Measurements from ENCODE around the gene STK32C. TPM values are rescaled to one million over a fixed set of nuclear protein-coding genes. Genes with fewer than 3 reads are reported as not detected.
A peak's percentile ranks its signal among the peaks of the same experiment; 100 is the strongest.
"Not testable (repeated sequence)": the region's sequence is repeated elsewhere in the genome, so short reads cannot be mapped to it uniquely, and the experiment has no call there.

STK32C gene
- total RNA-seq, 1 donor from 2014 or later = 69.2 TPM

GRCh38 chr10:132269266-132270230, 38.2 kb downstream of the STK32C start:
- H3K4me1 Mint-ChIP-seq (ENCODE audit: low read depth, unreplicated experiment) = peaks cover 43% of the 10 kb centered on the region
- peaks cover 19% of the 10 kb centered on the region for H3K9me3 Mint-ChIP-seq (ENCODE audit: unreplicated experiment)
- peaks cover 5% of the 10 kb centered on the region for H3K36me3 Mint-ChIP-seq (ENCODE audit: unreplicated experiment)
- H3K27me3 Mint-ChIP-seq (ENCODE audit: unreplicated experiment) = peaks cover 22% of the 10 kb centered on the region
- H3K4me3 Mint-ChIP-seq (ENCODE audit: unreplicated experiment) = peak overlapping the region; percentile 26
- peak; percentile 63 for DNase-seq
- H3K27ac Mint-ChIP-seq (ENCODE audit: unreplicated experiment) = peak overlapping the region; percentile 34
- no peak for TF ChIP-seq CTCF (IDR thresholded peaks at IDR 0.05; ENCODE audit: partially characterized antibody, unreplicated experiment)

- H3K36me3 Mint-ChIP-seq (ENCODE audit: unreplicated experiment); H3K27ac Mint-ChIP-seq (ENCODE audit: unreplicated experiment); DNase-seq: not testable (repeated sequence)
- peaks cover 15% of the 10 kb centered on the region for H3K9me3 Mint-ChIP-seq (ENCODE audit: unreplicated experiment)
- H3K4me1 Mint-ChIP-seq (ENCODE audit: low read depth, unreplicated experiment) = peaks cover 43% of the 10 kb centered on the region
- H3K4me3 Mint-ChIP-seq (ENCODE audit: unreplicated experiment) = peak overlapping the region; percentile 74
- H3K27me3 Mint-ChIP-seq (ENCODE audit: unreplicated experiment) = peaks cover 21% of the 10 kb centered on the region
Observed at GRCh38 chr10:132267916-132268315, 39.8 kb downstream of the STK32C start.

- no peak overlapping the region for H3K27ac Mint-ChIP-seq (ENCODE audit: unreplicated experiment)
- H3K9me3 Mint-ChIP-seq (ENCODE audit: unreplicated experiment) = peaks cover 15% of the 10 kb centered on the region
Observed at GRCh38 chr10:132266594-132267161, 41.1 kb downstream of the STK32C start.

GRCh38 chr10:132265890-132266496, 41.8 kb downstream of the STK32C start:
- Mint-ChIP-seq H3K4me3 (ENCODE audit: unreplicated experiment) (no peak overlapping the region), H3K27me3 (ENCODE audit: unreplicated experiment) (peaks cover 18% of the 10 kb centered on the region), H3K27ac (ENCODE audit: unreplicated experiment) (no peak overlapping the region), H3K4me1 (ENCODE audit: low read depth, unreplicated experiment) (peaks cover 41% of the 10 kb centered on the region), H3K9me3 (ENCODE audit: unreplicated experiment) (peaks cover 15% of the 10 kb centered on the region), H3K36me3 (ENCODE audit: unreplicated experiment) (no peaks in the 10 kb centered on the region)
- no peak for TF ChIP-seq CTCF (IDR thresholded peaks at IDR 0.05; ENCODE audit: partially characterized antibody, unreplicated experiment)
- DNase-seq = no peak

More at GRCh38 chr10:132266594-132267161, 41.1 kb downstream of the STK32C start:
- H3K4me3 Mint-ChIP-seq (ENCODE audit: unreplicated experiment) = no peak overlapping the region
- peak; percentile 23 for DNase-seq
- H3K4me1 Mint-ChIP-seq (ENCODE audit: low read depth, unreplicated experiment) = peaks cover 38% of the 10 kb centered on the region
- no peaks in the 10 kb centered on the region for H3K36me3 Mint-ChIP-seq (ENCODE audit: unreplicated experiment)
- no peak for TF ChIP-seq CTCF (IDR thresholded peaks at IDR 0.05; ENCODE audit: partially characterized antibody, unreplicated experiment)
- H3K27me3 Mint-ChIP-seq (ENCODE audit: unreplicated experiment) = peaks cover 18% of the 10 kb centered on the region

GRCh38 chr10:132264966-132265889, 42.5 kb downstream of the STK32C start:
- H3K27me3 Mint-ChIP-seq (ENCODE audit: unreplicated experiment) = peaks cover 18% of the 10 kb centered on the region
- no peak overlapping the region for H3K4me3 Mint-ChIP-seq (ENCODE audit: unreplicated experiment)
- H3K4me1 Mint-ChIP-seq (ENCODE audit: low read depth, unreplicated experiment) = peaks cover 42% of the 10 kb centered on the region
- H3K27ac Mint-ChIP-seq (ENCODE audit: unreplicated experiment) = peak overlapping the region; percentile 55
- DNase-seq = peak; percentile 27
- TF ChIP-seq CTCF (IDR thresholded peaks at IDR 0.05; ENCODE audit: partially characterized antibody, unreplicated experiment) = no peak
- peaks cover 15% of the 10 kb centered on the region for H3K9me3 Mint-ChIP-seq (ENCODE audit: unreplicated experiment)
- H3K36me3 Mint-ChIP-seq (ENCODE audit: unreplicated experiment) = no peaks in the 10 kb centered on the region

Measured in glutamatergic neuron (in vitro differentiated cells).